A549 treated with AZD9567 at 1 μM for 4 hours (cell line): ENCODE measurements around the gene BTRC. TPM values are rescaled to one million over a fixed set of nuclear protein-coding genes. Genes with fewer than 3 reads are reported as not detected.

Experiments used
- total RNA-seq: library from RNA; stranded (reverse); fragments of 200-300 nt; extraction: Qiagen RNA extraction; gene quantifications from 5 replicates; pipeline ENCODE4 v1.2.3, GENCODE V29; 2022; ENCODE audit not compliant: insufficient read depth

BTRC gene
- total RNA-seq = 7.7 to 10.9 TPM (median 10.0 TPM) in 5 replicates

GRCh38 chr10:101353692-101354327 is at the start of gene BTRC:
Gene BTRC, plus strand, starts transcription at chr10:101354165. Its CDS starts 16 bp downstream, at chr10:101354181.

GRCh38 chr10:101587725-101588653 is 234.0 kb downstream of the BTRC start, which contains the start of the genes DPCD and POLL:
Gene DPCD, plus strand, starts transcription at chr10:101588321. Its CDS starts 16 bp downstream, at chr10:101588337.
Gene POLL, minus strand, starts transcription at chr10:101588257. Its CDS starts 897 bp downstream, at chr10:101587360.

Other genes starting within 250 kb of the BTRC start
- gene TLX1, start 222.9 kb upstream of the BTRC start, total RNA-seq = not detected in 5 replicates
- not detected in 5 replicates for gene LBX1, start 124.7 kb upstream of the BTRC start, total RNA-seq
- gene POLL, start 234.1 kb downstream of the BTRC start, total RNA-seq = 13.6 to 16.8 TPM (median 16.2 TPM) in 5 replicates
- 31.5 to 70.0 TPM (median 32.9 TPM) in 5 replicates for gene DPCD, start 234.2 kb downstream of the BTRC start, total RNA-seq